OCI-LY7 (cell line): ENCODE measurements around the gene MED31. TPM values are rescaled to one million over a fixed set of nuclear protein-coding genes. Genes with fewer than 3 reads are reported as not detected.

Source experiments
- BruUV-seq: library from RNA; stranded (reverse); fragments of 400-500 nt; replicated peaks from 2 replicates; lab custom pipeline; 2021; lab: Mats Ljungman, UMichigan
- CTCF ChIA-PET: fragments of 300-600 bp; sonication (Branson Sonifier 250); formaldehyde crosslinking; loops from one replicate; lab custom pipeline; 2022; ENCODE audit warnings: antibody characterized with exemption; ENCODE audit not compliant: unreplicated experiment; lab: Charles Lee
- POLR2A ChIA-PET: fragments of 300-600 bp; sonication (Branson Sonifier 250); formaldehyde crosslinking; loops from one replicate; lab custom pipeline; 2022; ENCODE audit warnings: antibody characterized with exemption; lab: Charles Lee
- DNase-seq: peaks from one replicate; pipeline ENCODE4 v3.0.0-alpha.2; 2015; ENCODE audit warnings: low spot score
- H2AFZ ChIP-seq: fragments of 200-600 bp; sonication (generic), shearing (Covaris generic); 2 replicates; pipeline ENCODE4 v1.6.1; 2014; ENCODE audit warnings: mild to moderate bottlenecking, antibody characterized with exemption, low read length, moderate library complexity
- H3K27ac ChIP-seq: fragments of 200-600 bp; sonication (generic); 2 replicates; pipeline ENCODE4 v1.5.1; 2014; ENCODE audit warnings: mixed run types, low read depth, mild to moderate bottlenecking, moderate library complexity, low read length, inconsistent platforms; ENCODE audit not compliant: poor library complexity, severe bottlenecking
- H3K36me3 ChIP-seq: fragments of 200-600 bp; sonication (generic); 2 replicates; pipeline ENCODE4 v1.6.1; 2014; ENCODE audit warnings: mild to moderate bottlenecking, antibody characterized with exemption, low read length, moderate library complexity, mixed read lengths; ENCODE audit not compliant: insufficient read depth
- H3K4me1 ChIP-seq: fragments of 200-600 bp; sonication (generic); 2 replicates; pipeline ENCODE4 v1.5.1; 2014; ENCODE audit warnings: mild to moderate bottlenecking, low read length; ENCODE audit not compliant: insufficient read depth, poor library complexity, severe bottlenecking
- H3K4me2 ChIP-seq: fragments of 200-600 bp; sonication (generic); 2 replicates; pipeline ENCODE4 v1.6.1; 2014; ENCODE audit warnings: mild to moderate bottlenecking, low read length
- H3K4me3 ChIP-seq: fragments of 200-600 bp; sonication (generic); 2 replicates; pipeline ENCODE4 v1.5.1; 2014; ENCODE audit warnings: mild to moderate bottlenecking, low read depth, low read length; ENCODE audit not compliant: poor library complexity, severe bottlenecking
- H3K79me2 ChIP-seq: fragments of 200-600 bp; sonication (generic); 2 replicates; pipeline ENCODE4 v1.6.1; 2016; ENCODE audit warnings: low read depth, mild to moderate bottlenecking, low read length, moderate library complexity, mixed read lengths; ENCODE audit not compliant: insufficient read depth
- H3K9me2 ChIP-seq: fragments of 200-600 bp; sonication (generic); 2 replicates; pipeline ENCODE4 v1.6.1; 2016; ENCODE audit warnings: mild to moderate bottlenecking, low read length, mixed read lengths; ENCODE audit not compliant: insufficient read depth
- H3K9me3 ChIP-seq: fragments of 200-600 bp; sonication (generic); 2 replicates; pipeline ENCODE4 v1.6.1; 2014; ENCODE audit warnings: mild to moderate bottlenecking, mixed run types, low read length, mixed read lengths
- H4K20me1 ChIP-seq: fragments of 200-600 bp; sonication (generic); 2 replicates; pipeline ENCODE4 v1.6.1; 2014; ENCODE audit warnings: mild to moderate bottlenecking, antibody characterized with exemption, low read length, moderate library complexity, mixed read lengths; ENCODE audit not compliant: insufficient read depth
- CTCF ChIP-seq: fragments of 200-600 bp; sonication (generic); conservative IDR thresholded peaks from 2 replicates; pipeline ENCODE4 v1.5.1; 2014; ENCODE audit warnings: mild to moderate bottlenecking, antibody characterized with exemption, low read length, moderate library complexity, mixed read lengths
- EZH2phosphoT487 ChIP-seq: fragments of 200-600 bp; sonication (generic); IDR thresholded peaks from 2 replicates; pipeline ENCODE4 v1.6.1; 2018; ENCODE audit warnings: low read depth, borderline replicate concordance, mild to moderate bottlenecking, mixed run types, antibody characterized with exemption, low read length, moderate library complexity, mixed read lengths
- intact Hi-C: fragments of 100-400 bp; cut with micrococcal nuclease; formaldehyde crosslinking; loops from one replicate; pipeline ENCODE4 v1.10.0; 2022; ENCODE audit not compliant: unreplicated experiment
- total RNA-seq, 2 experiments: library from RNA; depleted of rRNA in 1 of 2; stranded (reverse); fragments of >200 nt in 1 of 2; shearing (Covaris generic) in 1 of 2; gene quantifications; 2 replicates each; pipeline ENCODE4 v1.2.3, GENCODE V29; 2014 to 2022

MED31 gene
- total RNA-seq, 2 experiments from 2014 or later, result 14.6 to 25.2 TPM

GRCh38 chr17:6638046-6638908 is 13.1 kb downstream of the MED31 start:
- H3K4me3 ChIP-seq, result no peak overlapping the region
- no peaks in the 10 kb centered on the region for H3K9me2 ChIP-seq
- H3K9me3 ChIP-seq, result peaks cover 4% of the 10 kb centered on the region; the same call in 1 of the 2 replicates
- no peak overlapping the region for H3K27ac ChIP-seq
- no peak for TF ChIP-seq EZH2phosphoT487
- no peak for TF ChIP-seq CTCF
- ChIA-PET CTCF (no interaction called here), POLR2A (no interaction called here)
- H3K79me2 ChIP-seq, result peaks cover 26% of the 10 kb centered on the region; the same call in 1 of the 2 replicates
- intact Hi-C loops, result no loop called here
- no peak overlapping the region for H2AFZ ChIP-seq
- H3K4me2 ChIP-seq, result peak overlapping the region; percentile 84
- no peak for DNase-seq
- peaks cover 12% of the 10 kb centered on the region; the same call in 1 of the 2 replicates for H4K20me1 ChIP-seq
- no TSS peak for BruUV-seq
- peaks cover 34% of the 10 kb centered on the region for H3K36me3 ChIP-seq
- H3K4me1 ChIP-seq, result peaks cover 20% of the 10 kb centered on the region

- Histone ChIP-seq H4K20me1 (peaks cover 10% of the 10 kb centered on the region; the same call in 1 of the 2 replicates), H3K27ac (no peak overlapping the region), H3K36me3 (peaks cover 34% of the 10 kb centered on the region), H3K9me2 (no peaks in the 10 kb centered on the region), H2AFZ (no peak overlapping the region), H3K79me2 (peaks cover 17% of the 10 kb centered on the region; the same call in 1 of the 2 replicates), H3K4me1 (peaks cover 16% of the 10 kb centered on the region), H3K9me3 (peaks cover 7% of the 10 kb centered on the region; the same call in 1 of the 2 replicates), H3K4me2 (no peak overlapping the region), H3K4me3 (no peak overlapping the region)
- BruUV-seq, result no TSS peak
- TF ChIP-seq EZH2phosphoT487, result no peak
- TF ChIP-seq CTCF, result no peak
- intact Hi-C loops, result no loop called here
- POLR2A ChIA-PET, result no interaction called here
- CTCF ChIA-PET, result no interaction called here
- no peak for DNase-seq
These were observed 14.0 kb downstream of the MED31 start for GRCh38 chr17:6637458-6637840.
